ENCODE data around the gene SLCO1A2.

The SLCO1A2 gene

DNA sequence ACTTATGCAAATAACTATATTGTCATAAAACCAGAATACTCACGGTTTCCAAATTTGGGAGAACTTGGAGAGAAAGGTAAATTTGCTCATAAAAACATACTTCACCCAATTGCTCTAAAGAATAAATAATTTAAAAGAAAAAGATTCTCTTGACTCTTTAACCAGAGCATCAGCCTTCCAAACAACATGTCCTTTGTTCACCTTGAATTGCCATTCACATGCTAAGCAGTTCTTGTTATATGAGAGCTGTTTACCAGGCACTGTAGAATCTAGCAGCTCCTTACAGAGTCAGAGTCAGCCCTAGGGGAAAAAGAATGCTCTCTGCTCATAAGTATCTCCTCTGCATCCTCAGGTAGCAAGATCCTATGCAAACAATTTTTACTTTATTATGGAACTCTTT lies 10.2 kb downstream of the SLCO1A2 start:
- no peak for DNase-seq

DNA sequence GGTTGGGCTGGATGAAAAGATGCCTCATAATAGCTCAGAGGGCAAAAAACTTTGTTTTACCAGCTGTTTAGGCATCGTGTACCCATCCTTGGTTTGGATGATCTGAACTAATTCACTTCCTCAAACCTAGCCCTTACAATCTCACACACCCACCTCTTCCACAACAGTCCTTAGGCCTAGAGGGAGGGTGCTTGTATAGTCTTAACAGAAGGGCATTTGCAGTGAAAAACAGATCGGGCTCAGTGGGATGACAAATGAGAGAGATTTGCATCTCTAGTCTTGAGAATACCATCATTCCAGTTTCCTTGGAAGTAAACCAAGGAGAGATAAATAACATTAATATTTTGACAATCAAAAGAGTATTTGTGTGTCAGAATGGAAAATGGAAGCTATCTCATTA lies 11.0 kb downstream of the SLCO1A2 start:
- no peak for DNase-seq

DNA sequence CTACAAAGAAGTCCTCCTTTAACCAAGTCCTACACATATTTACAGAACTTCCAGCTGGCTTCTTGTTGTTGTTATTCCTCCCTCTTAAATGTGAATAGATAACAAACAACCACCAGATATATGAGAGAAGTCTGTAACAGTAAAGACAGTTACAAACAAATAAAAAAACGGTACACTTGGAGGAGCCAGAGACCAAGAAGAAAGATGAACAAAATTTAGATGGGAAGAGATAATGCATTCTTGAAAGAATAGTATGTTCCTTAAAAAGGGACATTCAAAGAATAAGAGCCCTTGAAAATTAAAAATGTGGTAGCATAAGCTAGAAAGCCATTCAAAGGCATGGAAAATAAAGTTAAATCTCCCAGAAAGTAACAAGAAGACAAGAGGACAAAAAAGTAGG lies 25.9 kb downstream of the SLCO1A2 start:
- DNase-seq, result no peak

DNA sequence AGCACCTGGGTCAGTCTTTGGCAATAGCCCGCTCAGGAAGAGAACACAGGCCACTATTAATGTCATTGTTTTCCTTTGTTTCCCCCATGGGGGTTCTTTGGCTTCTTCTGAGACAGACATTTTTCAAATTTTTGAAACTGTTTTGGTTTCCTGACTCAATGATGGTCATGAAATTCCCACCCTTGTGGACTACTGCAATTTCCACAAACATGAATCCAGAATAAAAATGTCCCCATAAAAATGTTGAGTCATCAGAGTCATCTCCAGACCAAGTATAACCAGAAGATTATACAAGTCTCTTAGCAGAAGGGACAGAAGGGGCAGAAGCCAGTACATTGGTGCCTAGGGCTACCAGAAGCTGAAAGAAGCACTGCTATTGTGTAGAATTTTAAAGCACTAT lies 29.1 kb downstream of the SLCO1A2 start:
- DNase-seq, result no peak

DNA sequence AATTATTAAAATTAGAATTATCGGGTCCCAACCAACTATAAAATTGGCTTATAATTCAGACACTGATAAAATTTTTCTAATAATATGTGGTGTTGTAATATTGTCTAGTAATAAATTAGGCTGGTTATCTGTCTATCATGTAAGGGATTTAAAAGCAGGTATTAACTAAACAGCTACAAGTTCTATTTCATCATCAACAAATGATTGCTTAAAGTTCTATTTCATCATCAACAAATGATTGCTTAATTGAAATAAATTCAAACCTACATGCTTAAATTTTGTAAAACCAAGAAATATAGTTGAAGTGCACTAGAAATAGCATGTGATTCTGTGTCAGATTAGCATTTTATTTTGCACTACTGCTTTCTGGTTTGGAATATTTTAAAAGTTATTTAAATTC lies 34.1 kb downstream of the SLCO1A2 start:
- no peak for DNase-seq

DNA sequence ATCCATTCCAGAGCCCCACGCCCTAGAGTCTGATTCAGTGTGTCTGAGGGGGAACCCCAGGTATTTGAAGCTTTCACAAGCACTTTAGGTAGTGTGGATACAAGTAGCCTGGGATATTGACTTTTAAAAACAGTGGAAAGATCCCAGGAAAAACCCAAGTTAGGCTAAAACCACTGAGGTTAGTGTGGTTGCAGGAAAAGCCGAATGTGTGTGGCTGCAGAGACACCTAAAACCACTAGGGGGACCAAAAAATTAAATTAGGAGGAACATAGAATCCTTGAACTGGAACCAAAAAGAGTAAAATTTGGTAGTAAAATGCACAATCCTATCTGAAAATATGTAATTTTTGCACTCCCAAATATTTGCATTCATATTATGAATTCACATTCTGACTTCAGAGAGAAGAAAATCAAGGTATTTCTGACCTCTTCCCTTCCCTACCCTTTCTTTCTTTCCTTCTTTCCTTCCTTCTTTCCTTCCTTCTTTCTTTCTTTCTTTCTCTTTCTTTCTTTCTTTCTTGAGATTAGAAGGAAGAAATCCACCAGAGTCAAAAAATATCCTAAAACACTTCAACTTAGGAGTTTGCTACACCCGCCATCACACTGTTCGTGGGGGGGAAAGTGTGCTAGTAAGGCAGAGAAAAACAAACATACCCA lies 37.8 kb downstream of the SLCO1A2 start:
- no peak for DNase-seq

DNA sequence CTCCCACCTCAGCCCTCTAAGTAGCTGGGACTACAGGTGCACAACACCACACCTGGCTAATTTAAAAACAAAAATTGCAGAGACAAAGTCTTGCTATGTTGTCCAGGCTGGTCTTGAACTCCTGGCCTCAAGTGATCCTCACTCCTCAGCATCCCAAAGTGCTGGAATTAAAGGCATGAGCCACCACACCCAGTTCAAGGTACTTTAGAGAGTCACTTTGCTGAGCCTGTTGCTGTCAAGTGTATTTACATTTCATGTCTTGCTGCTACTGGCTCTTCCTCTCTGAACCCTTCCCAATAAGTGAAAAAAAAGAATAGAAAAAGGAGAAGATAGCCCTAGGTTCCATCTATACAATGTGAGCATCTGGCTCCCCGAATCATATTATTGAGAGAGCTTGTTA lies 38.4 kb downstream of the SLCO1A2 start:
- DNase-seq, result no peak

DNA sequence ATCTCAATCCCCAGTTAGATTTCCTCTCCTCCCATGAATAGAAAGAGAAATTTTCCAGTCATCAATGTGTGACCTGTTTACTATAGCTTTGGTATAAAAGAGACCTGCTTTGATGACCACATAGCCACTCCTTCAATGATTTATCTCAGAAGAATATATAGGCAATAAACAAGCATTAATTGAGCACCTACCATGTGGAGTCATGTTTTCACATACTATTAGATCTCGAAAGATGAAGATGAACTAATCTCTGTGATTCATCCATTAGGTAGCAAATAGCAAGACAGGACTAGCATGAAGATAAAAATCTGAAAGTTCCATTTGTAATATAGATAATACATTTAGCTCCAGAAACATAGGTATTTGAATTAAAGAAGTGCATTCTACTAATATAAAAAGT lies 40.5 kb downstream of the SLCO1A2 start:
- no peak for DNase-seq

DNA sequence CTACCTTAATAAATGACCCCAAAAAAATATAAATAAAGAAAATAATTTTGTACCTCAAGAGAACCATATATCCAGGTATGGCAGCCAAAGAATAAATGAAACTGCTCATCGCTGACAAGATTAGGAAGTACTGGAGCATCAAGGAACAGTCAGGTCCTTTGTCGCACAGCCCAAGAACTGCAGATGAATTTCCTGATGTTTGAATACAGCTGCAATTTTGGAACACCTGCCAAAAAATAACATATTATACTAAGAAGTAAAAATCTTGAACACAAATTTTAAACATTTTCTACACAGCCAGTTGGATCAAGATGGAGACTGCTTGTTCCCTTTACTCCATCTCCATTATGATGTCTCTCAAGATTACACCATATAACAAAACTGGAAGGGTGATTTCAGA lies 42.6 kb downstream of the SLCO1A2 start:
- DNase-seq, result no peak

DNA sequence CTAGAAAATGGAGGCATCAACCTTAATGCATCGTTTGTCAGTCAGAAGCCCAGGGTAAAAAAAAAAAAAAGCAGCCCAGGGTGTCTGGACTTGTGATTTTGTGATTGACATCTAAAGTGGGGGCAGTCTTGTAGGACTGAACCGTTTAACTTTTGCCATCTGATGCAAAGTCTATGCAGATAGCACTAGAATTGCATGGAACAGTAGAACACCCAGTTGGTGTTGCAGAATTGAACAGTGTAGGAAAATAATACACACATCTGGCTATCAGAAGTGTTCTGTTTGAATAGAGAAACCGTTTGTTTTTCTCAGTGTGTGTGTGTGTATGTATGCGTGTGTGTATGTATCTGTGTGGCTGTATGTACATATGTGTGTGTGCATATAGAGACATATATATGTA lies 45.0 kb downstream of the SLCO1A2 start:
- no peak for DNase-seq

DNA sequence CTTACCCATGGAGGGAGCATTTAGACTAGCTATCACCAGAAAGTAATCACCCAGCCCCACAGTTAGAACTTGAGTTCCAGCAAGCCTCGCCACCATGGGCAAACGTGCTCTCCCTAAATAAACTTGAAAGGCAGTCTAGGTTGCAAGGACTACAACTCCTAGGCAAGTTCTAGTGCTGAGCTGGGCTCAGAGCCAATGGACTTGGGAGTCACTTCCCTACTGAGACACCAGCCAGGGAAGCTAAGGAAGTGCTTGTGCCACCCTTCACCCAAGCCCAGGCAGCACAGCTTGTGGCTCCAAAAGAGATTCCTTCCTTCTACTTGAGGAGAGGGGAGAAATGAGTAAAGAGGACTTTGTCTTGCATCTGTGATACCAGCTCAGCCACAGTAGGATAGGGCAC lies 57.9 kb downstream of the SLCO1A2 start:
- no peak for DNase-seq

DNA sequence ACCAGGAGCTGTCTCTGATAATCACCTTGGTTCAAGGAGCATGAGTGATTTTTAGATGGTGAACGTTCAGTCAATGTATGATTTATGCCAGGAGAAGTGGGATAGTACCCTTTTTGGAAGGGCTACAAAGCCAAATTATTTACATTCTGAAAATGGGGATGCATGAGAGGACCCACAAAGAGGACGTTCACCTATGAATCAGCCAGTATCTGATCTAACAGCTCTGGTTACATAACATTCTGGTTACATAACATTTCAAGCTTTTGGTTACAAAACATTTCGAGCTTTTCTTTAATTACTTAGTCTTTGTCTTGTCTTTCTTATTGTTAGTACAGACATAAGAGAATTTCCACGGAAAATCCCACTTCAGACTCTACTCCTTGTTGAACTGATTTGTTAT lies 68.8 kb downstream of the SLCO1A2 start:
- no peak for DNase-seq

DNA sequence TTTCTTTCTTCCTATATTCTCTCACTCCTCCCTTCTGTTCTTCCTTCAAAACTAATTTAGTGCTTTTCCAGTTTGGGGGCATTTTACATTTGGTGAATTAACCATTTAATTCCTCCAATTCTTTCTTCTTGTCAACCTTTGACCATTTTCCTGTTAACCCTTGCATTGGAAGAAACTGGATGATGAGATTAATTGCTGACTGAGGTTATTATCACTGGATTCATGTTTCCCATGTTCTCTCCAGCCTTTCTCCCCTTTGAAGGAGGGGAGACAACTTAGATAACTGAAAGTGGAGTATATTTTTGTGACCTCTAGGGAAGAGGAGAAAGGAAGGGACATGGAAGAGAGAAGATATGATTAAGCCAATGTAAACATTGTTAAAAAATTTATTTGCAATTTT lies 70.5 kb downstream of the SLCO1A2 start:
- DNase-seq, result no peak

DNA sequence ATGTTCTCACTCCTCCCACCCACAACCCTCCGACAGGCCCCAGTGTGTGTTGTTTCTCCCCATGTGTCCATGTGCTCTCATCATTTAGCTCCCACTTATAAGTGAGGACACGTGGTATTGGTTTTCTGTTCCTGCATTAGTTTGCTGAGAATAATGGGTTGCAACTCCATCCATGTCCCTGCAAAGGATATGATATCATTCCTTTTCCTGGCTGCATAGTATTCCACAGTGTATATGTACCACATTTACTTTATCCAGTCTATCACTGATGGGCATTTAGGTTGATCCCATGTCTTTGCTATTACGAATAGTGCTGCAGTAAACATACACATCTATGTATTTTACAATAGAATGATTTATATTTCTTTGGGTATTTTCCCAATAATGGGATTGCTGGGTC lies 77.5 kb downstream of the SLCO1A2 start:
- no peak for DNase-seq

DNA sequence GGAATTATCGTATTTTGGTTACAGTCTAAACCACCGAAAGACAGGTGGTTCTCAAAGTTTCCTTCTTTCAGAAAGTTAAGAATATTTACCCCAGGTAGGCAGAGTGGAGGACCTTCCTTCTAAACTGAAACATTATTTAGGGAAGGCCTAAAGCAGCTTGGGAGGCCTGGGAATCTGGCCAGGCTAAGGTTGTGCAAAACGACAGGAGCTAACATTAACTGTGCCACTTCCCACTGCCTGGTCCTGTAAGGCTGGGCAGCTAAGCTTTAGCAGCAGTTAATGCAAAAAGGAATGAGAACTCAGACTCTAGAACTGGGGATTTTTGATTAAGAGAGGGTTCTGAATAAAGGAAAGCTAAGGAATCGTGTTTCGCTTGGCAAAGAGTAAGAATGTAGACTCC lies 82.6 kb downstream of the SLCO1A2 start:
- DNase-seq, result no peak

DNA sequence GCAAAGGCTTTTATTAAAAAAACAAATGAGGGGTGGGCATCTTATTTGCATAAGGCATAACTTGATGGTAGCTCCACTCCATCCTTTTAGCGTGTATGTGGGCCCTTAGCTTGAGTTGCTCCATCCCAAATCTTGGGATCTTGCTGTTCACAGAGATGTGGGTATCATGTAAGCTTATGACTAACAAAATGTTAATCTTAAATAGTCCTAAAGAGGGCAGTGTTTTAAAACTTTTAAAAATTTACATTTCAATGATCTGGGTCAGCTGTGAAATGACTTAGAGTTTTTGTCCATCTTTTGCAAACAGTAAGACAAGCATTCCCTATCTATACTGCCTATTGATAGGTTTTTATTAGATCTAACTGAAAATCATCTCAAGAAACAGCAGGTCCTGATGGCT lies 86.0 kb downstream of the SLCO1A2 start:
- DNase-seq, result no peak

DNA sequence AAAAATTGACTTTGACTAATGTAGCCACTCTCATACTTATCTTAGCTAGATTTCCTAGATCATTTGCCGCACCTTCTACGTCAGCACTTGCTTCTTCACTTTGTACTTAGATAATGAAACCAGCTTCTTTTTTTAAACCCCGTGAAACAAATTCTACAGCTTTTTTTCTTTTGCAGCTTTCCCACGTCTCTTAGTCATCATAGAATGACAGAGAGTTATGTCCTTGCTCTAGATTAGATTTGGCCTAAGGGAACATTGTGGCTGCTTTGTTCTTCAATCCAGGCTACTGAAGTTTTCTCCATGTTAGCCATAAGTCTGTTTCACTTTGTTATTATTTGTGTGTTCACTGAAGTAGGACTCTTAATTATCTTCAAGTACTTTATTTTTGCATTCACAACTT lies 94.9 kb downstream of the SLCO1A2 start:
- no peak for DNase-seq

DNA sequence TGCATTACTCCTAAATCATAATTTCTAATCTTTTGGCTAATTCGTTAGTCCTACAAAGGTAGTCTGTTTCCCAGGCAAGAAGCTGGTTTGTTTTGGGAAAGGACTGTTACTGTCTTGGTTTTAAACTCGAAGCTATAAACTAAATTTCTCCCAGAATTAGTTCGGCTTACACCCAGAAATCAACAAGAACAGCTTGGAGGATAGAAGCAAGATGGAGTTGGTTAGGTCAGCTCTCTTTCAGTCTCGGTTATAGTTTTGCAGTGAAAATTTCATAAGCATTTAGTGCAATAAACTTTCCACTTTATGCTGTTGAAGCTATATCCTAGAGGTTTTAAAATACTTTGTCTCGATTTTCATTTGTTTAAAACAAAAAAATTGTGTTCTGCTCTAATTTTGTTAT lies 100.3 kb downstream of the SLCO1A2 start:
- no peak for DNase-seq

DNA sequence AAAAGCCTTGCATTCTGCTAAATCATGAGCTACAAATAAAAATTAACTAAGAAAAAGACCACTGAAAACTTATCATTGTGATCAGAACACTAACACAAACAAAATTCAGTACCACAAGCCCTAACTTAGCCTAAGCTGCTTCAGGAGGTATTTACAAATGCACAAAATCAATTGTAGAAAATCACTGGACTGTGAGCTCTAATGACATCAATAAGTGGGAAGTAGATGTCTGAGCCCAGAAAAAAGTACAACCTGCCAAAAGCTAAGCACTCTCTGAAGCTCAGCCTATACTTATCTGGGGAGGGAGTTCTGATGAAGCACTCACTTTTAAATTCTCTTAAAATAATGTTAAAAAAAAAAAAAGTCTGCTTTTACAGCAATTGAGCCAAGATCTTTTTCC lies 110.8 kb downstream of the SLCO1A2 start:
- no peak for DNase-seq

DNA sequence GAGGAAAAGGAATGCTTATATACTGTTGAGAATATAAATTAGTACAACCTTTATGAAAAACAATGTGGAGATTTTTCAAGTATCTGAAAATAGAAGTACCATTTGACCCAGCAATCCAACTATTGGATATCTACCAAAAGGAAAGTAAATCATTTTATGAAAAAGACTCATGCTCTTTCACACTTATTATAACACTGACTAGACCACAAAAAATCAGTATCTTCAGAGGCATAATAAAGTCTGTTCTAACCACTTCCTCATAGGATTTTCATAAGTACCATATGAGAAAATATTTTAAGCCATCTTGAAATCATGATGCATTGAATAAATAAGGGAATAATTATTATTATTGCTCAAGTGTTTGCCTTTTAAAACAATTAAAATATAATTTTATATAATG lies 112.9 kb downstream of the SLCO1A2 start:
- DNase-seq, result no peak

DNA sequence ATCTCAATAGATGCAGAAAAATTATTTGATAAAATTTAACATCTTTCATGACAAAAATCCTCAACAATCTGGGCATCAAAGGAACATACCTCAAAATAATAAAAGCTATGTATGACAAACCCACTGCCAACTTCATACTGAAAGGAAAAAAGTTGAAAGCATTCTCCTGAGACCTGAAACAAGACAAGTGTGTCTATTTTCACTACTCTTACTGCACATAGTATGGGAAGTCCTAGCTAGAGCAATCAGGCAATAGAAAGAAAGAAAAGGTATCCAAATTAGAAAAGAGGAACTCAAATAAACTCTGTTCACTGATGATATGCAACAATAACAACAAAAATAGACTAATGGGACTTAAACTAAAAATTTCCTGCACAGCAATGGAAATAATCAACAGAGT lies 113.6 kb downstream of the SLCO1A2 start:
- DNase-seq, result no peak

DNA sequence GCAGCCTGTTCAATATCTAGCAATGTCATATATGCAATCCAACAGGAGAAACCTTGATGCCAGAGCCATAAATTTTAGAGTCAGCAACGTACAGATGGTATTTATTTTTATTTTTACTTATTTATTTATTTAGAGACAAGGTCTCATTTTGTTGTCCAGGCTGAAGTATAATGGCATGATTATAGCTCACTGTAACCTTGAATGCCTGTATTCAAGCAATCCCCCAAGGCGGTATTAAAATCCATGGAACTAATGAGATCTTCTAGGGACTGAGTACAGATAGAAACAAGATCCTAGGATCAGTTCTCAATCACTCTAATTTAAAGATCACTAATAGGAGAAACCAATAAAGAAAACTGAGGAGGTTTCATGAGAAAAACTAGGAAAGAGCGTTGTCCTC lies 114.5 kb downstream of the SLCO1A2 start:
- DNase-seq, result no peak

DNA sequence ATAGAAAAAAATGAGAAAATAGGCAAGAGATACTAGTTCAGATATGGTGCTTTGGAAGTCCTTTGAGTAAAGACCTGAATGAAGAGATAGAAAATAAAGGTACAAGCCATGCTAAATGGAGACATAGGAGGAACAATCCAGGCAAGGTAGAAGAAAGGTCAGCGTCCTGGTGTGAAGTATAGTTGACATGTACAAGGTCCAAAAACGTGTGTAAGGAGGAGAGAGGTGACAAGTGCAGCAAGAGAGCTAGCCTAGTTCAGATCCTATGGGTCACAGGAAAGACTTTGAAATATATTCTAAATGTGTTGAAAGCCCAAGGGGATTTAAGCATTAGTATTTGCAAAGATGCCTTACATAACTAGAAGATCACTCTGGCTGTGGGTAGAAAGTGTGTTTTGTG lies 115.5 kb downstream of the SLCO1A2 start:
- no peak for DNase-seq

Measured in central memory CD4-positive, alpha-beta T cell (primary cell).